Measurements from ENCODE around the gene VPS16. TPM values are rescaled to one million over a fixed set of nuclear protein-coding genes. Genes with fewer than 3 reads are reported as not detected.
"Not testable (repeated sequence)": the region's sequence is repeated elsewhere in the genome, so short reads cannot be mapped to it uniquely, and the experiment has no call there.

The VPS16 gene
- total RNA-seq, 1 experiment from 2014 or later: 22.2 TPM

DNA sequence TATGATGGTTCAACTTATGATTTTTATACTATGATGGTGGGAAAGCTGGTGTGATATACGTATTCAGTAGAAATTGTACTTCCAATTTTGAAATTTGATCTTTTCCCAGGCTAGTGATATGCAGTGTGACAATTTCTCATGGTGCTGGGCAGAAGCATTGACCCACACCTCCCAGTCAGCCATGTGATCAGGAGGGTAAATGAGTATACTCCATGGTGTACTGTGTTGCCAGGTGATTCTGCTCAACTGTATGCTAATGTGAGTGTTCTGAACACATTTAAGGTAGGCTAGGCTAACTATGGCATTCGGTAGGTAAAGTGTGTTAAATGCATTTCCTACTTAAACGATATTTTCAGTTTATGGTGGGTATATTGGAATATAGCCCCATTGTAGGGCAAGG lies 51.8 kb downstream of the VPS16 start:
- no peaks in the 10 kb centered on the region for H3K9me3 Mint-ChIP-seq (ENCODE audit: low read depth, unreplicated experiment)
- no peak for DNase-seq
- no peak overlapping the region for H3K4me3 Mint-ChIP-seq (ENCODE audit: low read depth, unreplicated experiment)
- no TSS peak for BruUV-seq (replicated peaks)
- H3K36me3 Mint-ChIP-seq (ENCODE audit: insufficient read depth, unreplicated experiment): no peaks in the 10 kb centered on the region
- H3K27ac Mint-ChIP-seq (ENCODE audit: unreplicated experiment): no peak overlapping the region
- CTCF ChIA-PET: no interaction called here
- H3K27me3 Mint-ChIP-seq (ENCODE audit: unreplicated experiment): no peaks in the 10 kb centered on the region
- H3K4me1 Mint-ChIP-seq (ENCODE audit: low read depth, unreplicated experiment): peaks cover 20% of the 10 kb centered on the region
- TF ChIP-seq, protein P1, sequence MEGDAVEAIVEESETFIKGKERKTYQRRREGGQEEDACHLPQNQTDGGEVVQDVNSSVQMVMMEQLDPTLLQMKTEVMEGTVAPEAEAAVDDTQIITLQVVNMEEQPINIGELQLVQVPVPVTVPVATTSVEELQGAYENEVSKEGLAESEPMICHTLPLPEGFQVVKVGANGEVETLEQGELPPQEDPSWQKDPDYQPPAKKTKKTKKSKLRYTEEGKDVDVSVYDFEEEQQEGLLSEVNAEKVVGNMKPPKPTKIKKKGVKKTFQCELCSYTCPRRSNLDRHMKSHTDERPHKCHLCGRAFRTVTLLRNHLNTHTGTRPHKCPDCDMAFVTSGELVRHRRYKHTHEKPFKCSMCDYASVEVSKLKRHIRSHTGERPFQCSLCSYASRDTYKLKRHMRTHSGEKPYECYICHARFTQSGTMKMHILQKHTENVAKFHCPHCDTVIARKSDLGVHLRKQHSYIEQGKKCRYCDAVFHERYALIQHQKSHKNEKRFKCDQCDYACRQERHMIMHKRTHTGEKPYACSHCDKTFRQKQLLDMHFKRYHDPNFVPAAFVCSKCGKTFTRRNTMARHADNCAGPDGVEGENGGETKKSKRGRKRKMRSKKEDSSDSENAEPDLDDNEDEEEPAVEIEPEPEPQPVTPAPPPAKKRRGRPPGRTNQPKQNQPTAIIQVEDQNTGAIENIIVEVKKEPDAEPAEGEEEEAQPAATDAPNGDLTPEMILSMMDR (IDR thresholded peaks at IDR 0.05; ENCODE audit: unreplicated experiment): no peak
- intact Hi-C loops (cut with micrococcal nuclease; ENCODE audit: unreplicated experiment): no loop called here

DNA sequence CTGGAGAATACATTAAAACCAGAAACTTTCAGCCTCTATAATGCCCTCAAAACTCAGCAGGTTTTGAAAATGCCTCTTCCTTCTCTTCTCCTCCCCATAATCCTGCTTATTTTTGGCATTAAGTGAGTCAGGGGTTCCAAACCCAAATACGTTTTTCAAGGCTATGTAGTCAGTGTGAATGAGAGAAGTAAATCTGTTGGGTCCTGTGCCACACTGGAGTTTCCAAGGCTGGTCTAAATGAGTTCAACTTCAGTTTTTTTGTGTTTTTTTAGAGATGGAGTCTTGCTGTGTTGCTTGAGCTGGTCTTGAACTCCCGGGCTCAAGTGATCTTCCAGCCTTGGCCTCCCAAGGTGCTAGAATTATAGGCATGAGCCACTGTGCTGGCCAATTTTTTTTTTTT lies 53.7 kb downstream of the VPS16 start:
- no peaks in the 10 kb centered on the region for H3K9me3 Mint-ChIP-seq (ENCODE audit: low read depth, unreplicated experiment)
- peaks cover 13% of the 10 kb centered on the region for H3K4me1 Mint-ChIP-seq (ENCODE audit: low read depth, unreplicated experiment)
- H3K36me3 Mint-ChIP-seq (ENCODE audit: insufficient read depth, unreplicated experiment): no peaks in the 10 kb centered on the region
- H3K27me3 Mint-ChIP-seq (ENCODE audit: unreplicated experiment): no peaks in the 10 kb centered on the region
- intact Hi-C loops (cut with micrococcal nuclease; ENCODE audit: unreplicated experiment): no loop called here
- CTCF ChIA-PET: no interaction called here
- no peak for DNase-seq
- TF ChIP-seq, protein P1 (IDR thresholded peaks at IDR 0.05; ENCODE audit: unreplicated experiment): no peak
- H3K27ac Mint-ChIP-seq (ENCODE audit: unreplicated experiment): no peak overlapping the region
- H3K4me3 Mint-ChIP-seq (ENCODE audit: low read depth, unreplicated experiment): no peak overlapping the region
- BruUV-seq (replicated peaks): no TSS peak

DNA sequence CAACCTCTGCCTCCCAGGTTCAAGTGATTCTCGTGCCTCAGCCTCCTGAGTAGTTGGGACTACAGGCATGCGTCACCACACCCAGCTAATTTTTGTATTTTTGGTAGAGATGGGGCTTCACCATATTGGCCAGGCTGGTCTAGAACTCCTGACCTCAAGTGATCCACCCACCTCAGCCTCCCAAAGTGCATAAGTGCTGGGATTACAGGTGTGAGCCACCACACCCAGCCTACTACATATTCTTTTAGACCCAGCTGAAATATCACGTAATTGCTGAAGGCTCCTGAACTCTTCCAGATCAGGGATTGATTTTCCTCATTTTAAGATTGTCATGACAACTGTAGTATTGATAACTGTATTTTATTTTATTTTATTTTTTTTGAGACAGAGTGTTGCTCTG lies 54.6 kb downstream of the VPS16 start:
- DNase-seq; intact Hi-C loops (cut with micrococcal nuclease; ENCODE audit: unreplicated experiment); H3K36me3 Mint-ChIP-seq (ENCODE audit: insufficient read depth, unreplicated experiment); CTCF ChIA-PET; H3K9me3 Mint-ChIP-seq (ENCODE audit: low read depth, unreplicated experiment); H3K4me3 Mint-ChIP-seq (ENCODE audit: low read depth, unreplicated experiment); H3K27ac Mint-ChIP-seq (ENCODE audit: unreplicated experiment); H3K27me3 Mint-ChIP-seq (ENCODE audit: unreplicated experiment); BruUV-seq (replicated peaks): not testable (repeated sequence)
- peaks cover 13% of the 10 kb centered on the region for H3K4me1 Mint-ChIP-seq (ENCODE audit: low read depth, unreplicated experiment)

DNA sequence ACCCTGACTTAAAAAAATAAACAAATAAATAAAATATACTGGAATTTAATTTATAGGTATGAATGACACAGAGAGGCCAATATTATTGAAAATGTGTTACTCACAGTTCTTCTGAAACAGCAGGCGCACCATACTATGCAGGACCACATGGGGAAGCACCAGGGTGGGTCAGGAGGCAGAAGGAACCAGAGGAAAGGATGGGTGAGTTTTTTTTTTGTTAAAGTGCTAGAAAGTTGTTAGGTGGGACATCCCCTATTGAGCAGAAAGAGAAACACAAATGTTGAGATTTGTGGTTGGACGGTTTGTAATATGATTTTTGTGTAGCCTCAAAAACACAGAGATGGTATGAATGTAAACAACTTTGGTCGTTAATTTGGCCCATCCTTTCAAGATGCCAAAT lies 58.7 kb downstream of the VPS16 start:
- Mint-ChIP-seq H3K4me3 (ENCODE audit: low read depth, unreplicated experiment) (no peak overlapping the region), H3K27me3 (ENCODE audit: unreplicated experiment) (no peaks in the 10 kb centered on the region), H3K9me3 (ENCODE audit: low read depth, unreplicated experiment) (no peaks in the 10 kb centered on the region), H3K27ac (ENCODE audit: unreplicated experiment) (no peak overlapping the region), H3K36me3 (ENCODE audit: insufficient read depth, unreplicated experiment) (no peaks in the 10 kb centered on the region), H3K4me1 (ENCODE audit: low read depth, unreplicated experiment) (no peaks in the 10 kb centered on the region)
- no TSS peak for BruUV-seq (replicated peaks)
- TF ChIP-seq, protein P1 (IDR thresholded peaks at IDR 0.05; ENCODE audit: unreplicated experiment): no peak
- DNase-seq: no peak
- intact Hi-C loops (cut with micrococcal nuclease; ENCODE audit: unreplicated experiment): no loop called here
- CTCF ChIA-PET: no interaction called here

DNA sequence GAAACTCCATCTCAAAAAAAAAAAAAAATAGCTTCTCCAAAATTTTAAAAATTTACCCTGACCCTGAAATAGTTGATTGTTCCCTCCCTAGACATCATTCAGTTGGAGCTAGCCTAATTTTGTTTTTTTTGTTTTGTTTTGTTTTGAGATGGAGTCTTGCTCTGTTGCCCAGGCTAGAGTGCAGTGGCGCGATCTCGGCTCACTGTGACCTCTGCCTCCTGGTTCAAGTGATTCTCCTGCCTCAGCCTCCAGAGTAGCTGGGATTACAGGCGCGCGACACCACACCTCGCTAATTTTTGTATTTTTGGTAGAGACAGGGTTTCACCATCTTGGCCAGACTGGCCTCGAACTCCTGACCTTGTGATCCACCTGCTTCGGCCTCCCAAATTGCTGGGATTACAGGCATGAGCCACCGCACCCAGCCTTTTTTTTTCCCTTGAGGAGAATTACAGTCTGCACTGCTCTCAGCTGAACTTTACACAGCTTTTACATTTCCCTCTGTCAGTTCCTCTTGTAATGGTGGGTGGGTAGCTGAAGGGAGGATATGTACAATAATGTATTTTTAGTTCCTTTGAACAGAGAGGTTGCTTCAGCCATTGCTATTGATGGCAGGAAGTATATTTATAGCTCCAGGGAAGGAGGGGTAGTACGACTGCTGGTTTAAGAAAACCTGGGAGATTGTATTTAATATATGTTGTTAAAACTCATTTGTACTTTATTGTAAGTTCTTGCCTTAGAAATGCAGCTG lies 60.5 kb downstream of the VPS16 start:
- H3K4me3 Mint-ChIP-seq (ENCODE audit: low read depth, unreplicated experiment): no peak overlapping the region
- H3K36me3 Mint-ChIP-seq (ENCODE audit: insufficient read depth, unreplicated experiment): no peaks in the 10 kb centered on the region
- H3K4me1 Mint-ChIP-seq (ENCODE audit: low read depth, unreplicated experiment): no peaks in the 10 kb centered on the region
- H3K27me3 Mint-ChIP-seq (ENCODE audit: unreplicated experiment): no peaks in the 10 kb centered on the region
- H3K9me3 Mint-ChIP-seq (ENCODE audit: low read depth, unreplicated experiment): no peaks in the 10 kb centered on the region
- DNase-seq: no peak
- H3K27ac Mint-ChIP-seq (ENCODE audit: unreplicated experiment): no peak overlapping the region
- CTCF ChIA-PET: no interaction called here
- BruUV-seq (replicated peaks): no TSS peak
- TF ChIP-seq, protein P1 (IDR thresholded peaks at IDR 0.05; ENCODE audit: unreplicated experiment): no peak
- intact Hi-C loops (cut with micrococcal nuclease; ENCODE audit: unreplicated experiment): no loop called here
